Common myeloid progenitor, CD34-positive (primary cell): Measurements from ENCODE around the gene IFFO2.

Experiments used
- CTCF ChIA-PET: fragments of 350-600 bp; sonication (Branson Sonifier 250); formaldehyde crosslinking; loops from one replicate; lab custom pipeline; 2021; ENCODE audit warnings: antibody characterized with exemption; lab: Charles Lee
- POLR2A ChIA-PET: fragments of 350-600 bp; sonication (Branson Sonifier 250); formaldehyde crosslinking; loops from one replicate; lab custom pipeline; 2021; ENCODE audit warnings: antibody characterized with exemption; lab: Charles Lee
- DNase-seq, 3 donors: peaks; one replicate each; pipeline versions ENCODE4 v3.0.0 to v3.0.0-alpha.2; 2013
- H3K27ac ChIP-seq, 2 experiments: 1 replicate in 1 of 2; 2 replicates in 1 of 2; pipeline ENCODE4 v1.7.0; 2013; ENCODE audit warnings: inconsistent platforms in 2 of 2, low read length in 2 of 2, mild to moderate bottlenecking in 2 of 2, low read depth in 1 of 2, moderate library complexity in 1 of 2; ENCODE audit not compliant: severe bottlenecking in 2 of 2, insufficient read depth in 1 of 2, poor library complexity in 1 of 2
- H3K27me3 ChIP-seq, 5 experiments: replicated peaks in 2 of 5; 1 replicate in 3 of 5; 2 replicates in 2 of 5; pipeline versions ENCODE4 v1.6.1 to v1.7.0; 2013; ENCODE audit warnings: low read length in 4 of 5, mild to moderate bottlenecking in 2 of 5, moderate library complexity in 2 of 5, inconsistent platforms in 1 of 5; ENCODE audit not compliant: insufficient read depth in 5 of 5, control insufficient read depth in 4 of 5
- H3K36me3 ChIP-seq, 4 experiments: 1 replicate in 2 of 4; 2 replicates in 2 of 4; pipeline versions ENCODE4 v1.6.1 to v1.7.0; 2013; ENCODE audit warnings: low read length in 3 of 4, control low read depth in 1 of 4, mild to moderate bottlenecking in 1 of 4; ENCODE audit not compliant: control insufficient read depth in 4 of 4, insufficient read depth in 4 of 4
- H3K4me1 ChIP-seq, 4 experiments: 1 replicate in 3 of 4; 2 replicates in 1 of 4; pipeline versions ENCODE4 v1.6.1 to v1.7.1; 2013; ENCODE audit warnings: low read length in 3 of 4, mild to moderate bottlenecking in 3 of 4, control low read depth in 1 of 4, inconsistent platforms in 1 of 4, moderate library complexity in 1 of 4; ENCODE audit not compliant: control insufficient read depth in 4 of 4, insufficient read depth in 4 of 4; ENCODE audit errors: control extremely low read depth in 1 of 4
- H3K4me3 ChIP-seq, 7 experiments: 1 replicate in 4 of 7; 2 replicates in 3 of 7; pipeline versions ENCODE4 v1.5.1 to v1.7.0; 2013; ENCODE audit warnings: mild to moderate bottlenecking in 7 of 7, low read length in 6 of 7, moderate library complexity in 6 of 7, inconsistent platforms in 2 of 7, low read depth in 2 of 7, control low read depth in 1 of 7; ENCODE audit not compliant: insufficient read depth in 4 of 7, control insufficient read depth in 1 of 7; ENCODE audit errors: extremely low read depth in 1 of 7
- H3K9me3 ChIP-seq, 5 experiments: 1 replicate in 4 of 5; 2 replicates in 1 of 5; pipeline versions ENCODE4 v1.6.1 to v1.7.1; 2013; ENCODE audit warnings: low read length in 4 of 5, mild to moderate bottlenecking in 2 of 5, inconsistent platforms in 1 of 5, low read depth in 1 of 5, moderate library complexity in 1 of 5; ENCODE audit not compliant: control insufficient read depth in 4 of 5, insufficient read depth in 2 of 5; ENCODE audit errors: control extremely low read depth in 1 of 5
- WGBS: methylation state at CpG from one replicate; pipeline ENCODE4 v1.1.5; 2013; ENCODE audit not compliant: insufficient coverage; 5-methylcytosine and 5-hydroxymethylcytosine counted together

Gene IFFO2

GRCh38 chr1:18884419-18884717 is 72.1 kb downstream of the IFFO2 start:
- peaks cover 0 to 21% (median 10%) of the 10 kb centered on the region in 4 experiments for H3K36me3 ChIP-seq
- H3K9me3 ChIP-seq, result no peaks in the 10 kb centered on the region
- no peak overlapping the region for H3K4me3 ChIP-seq
- H3K27me3 ChIP-seq, result no peaks in the 10 kb centered on the region
- ChIA-PET POLR2A (interaction anchor here (0.7 to 1.3 kb wide), 3 partner anchors 16 to 29 kb away, joined by 3 to 4 read pairs (median 3); no protein-coding TSS in a partner anchor), CTCF (interaction anchor here (0.8 to 6.6 kb wide), 28 partner anchors 9 to 357 kb away, joined by 3 to 45 read pairs (median 5); no protein-coding TSS in a partner anchor)
- no peak for DNase-seq
- no peak overlapping the region for H3K27ac ChIP-seq
- no peaks in the 10 kb centered on the region for H3K4me1 ChIP-seq
- WGBS, result 86% methylated on average over 3 of the region's 4 CpGs

DNA sequence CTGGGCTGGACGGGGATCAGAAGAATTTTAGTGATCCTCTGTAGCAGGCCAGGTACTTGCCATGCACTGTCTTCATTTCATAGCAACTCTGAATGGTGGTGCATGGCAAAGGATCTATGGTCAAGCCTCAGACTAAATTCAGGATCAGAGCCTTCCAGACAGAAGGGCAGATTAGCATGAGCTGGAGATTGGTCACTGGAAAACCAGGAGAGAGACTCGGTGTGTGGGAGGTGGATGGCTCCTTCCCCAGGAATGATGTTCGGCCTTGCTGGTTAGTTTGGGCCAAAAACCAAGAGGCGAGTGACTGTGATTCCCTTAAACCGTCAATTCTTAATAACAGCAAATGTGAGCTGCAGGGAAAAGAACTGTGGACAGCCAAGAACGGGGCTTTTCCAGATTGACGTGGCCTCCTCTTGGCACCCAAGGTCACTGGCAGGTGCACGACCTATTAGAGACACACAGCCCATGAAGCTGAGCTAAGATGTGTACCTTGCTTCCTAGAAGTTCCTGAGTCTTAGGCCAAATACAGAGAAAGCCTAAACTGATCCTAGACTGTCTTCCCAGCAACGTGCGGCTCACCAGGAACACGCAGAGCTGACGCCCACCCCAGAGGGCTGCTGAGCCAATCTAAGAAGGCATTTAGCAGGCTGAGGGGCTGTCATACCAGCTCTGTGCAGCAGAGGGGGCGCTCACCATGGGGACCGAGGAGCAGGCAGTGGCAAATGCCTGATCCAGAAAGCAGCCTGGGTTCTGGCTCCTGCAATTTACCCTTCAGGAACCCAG is 72.6 kb downstream of the IFFO2 start:
- H3K4me1 ChIP-seq, result no peaks in the 10 kb centered on the region
- H3K27me3 ChIP-seq, result no peaks in the 10 kb centered on the region
- no peak overlapping the region for H3K4me3 ChIP-seq
- DNase-seq, result peak; percentile 63 to 78 (median 65)
- H3K27ac ChIP-seq, result no peak overlapping the region
- no peaks in the 10 kb centered on the region for H3K9me3 ChIP-seq
- peaks cover 0 to 21% (median 10%) of the 10 kb centered on the region in 4 experiments for H3K36me3 ChIP-seq
- CTCF ChIA-PET, result interaction anchor here (0.7 to 6.6 kb wide), 27 partner anchors 9 to 357 kb away, joined by 3 to 45 read pairs (median 5); no protein-coding TSS in a partner anchor
- 66% methylated on average over 14 of the region's 14 CpGs for WGBS
- POLR2A ChIA-PET, result interaction anchor here (0.7 to 1.3 kb wide), 3 partner anchors 16 to 29 kb away, joined by 3 to 4 read pairs (median 3); no protein-coding TSS in a partner anchor

- CTCF ChIA-PET, result interaction anchor here (1.0 to 6.6 kb wide), 10 partner anchors 10 to 213 kb away, joined by 3 to 45 read pairs (median 9); no protein-coding TSS in a partner anchor
- H3K27ac ChIP-seq, result no peak overlapping the region
Observed at GRCh38 chr1:18883079-18883478, 73.4 kb downstream of the IFFO2 start.

GRCh38 chr1:18882486-18882885 is 74.0 kb downstream of the IFFO2 start:
- Histone ChIP-seq H3K9me3 (no peaks in the 10 kb centered on the region), H3K27me3 (no peaks in the 10 kb centered on the region), H3K4me3 (no peak overlapping the region), H3K36me3 (peaks cover 0 to 21% (median 7%) of the 10 kb centered on the region in 4 experiments), H3K27ac (no peak overlapping the region), H3K4me1 (no peaks in the 10 kb centered on the region)
- ChIA-PET POLR2A (no interaction called here), CTCF (interaction anchor here (6.6 kb wide), 1 partner anchor 31 kb away, joined by 45 read pairs; no protein-coding TSS in a partner anchor)
- 99% methylated on average over 8 of the region's 8 CpGs for WGBS
- DNase-seq, result no peak

More at GRCh38 chr1:18883079-18883478, 73.4 kb downstream of the IFFO2 start:
- Histone ChIP-seq H3K36me3 (peaks cover 0 to 21% (median 8%) of the 10 kb centered on the region in 4 experiments), H3K9me3 (no peaks in the 10 kb centered on the region), H3K27me3 (no peaks in the 10 kb centered on the region), H3K4me1 (no peaks in the 10 kb centered on the region), H3K4me3 (no peak overlapping the region)
- POLR2A ChIA-PET, result no interaction called here
- DNase-seq, result no peak
- WGBS, result 97% methylated on average over 18 of the region's 23 CpGs

DNA sequence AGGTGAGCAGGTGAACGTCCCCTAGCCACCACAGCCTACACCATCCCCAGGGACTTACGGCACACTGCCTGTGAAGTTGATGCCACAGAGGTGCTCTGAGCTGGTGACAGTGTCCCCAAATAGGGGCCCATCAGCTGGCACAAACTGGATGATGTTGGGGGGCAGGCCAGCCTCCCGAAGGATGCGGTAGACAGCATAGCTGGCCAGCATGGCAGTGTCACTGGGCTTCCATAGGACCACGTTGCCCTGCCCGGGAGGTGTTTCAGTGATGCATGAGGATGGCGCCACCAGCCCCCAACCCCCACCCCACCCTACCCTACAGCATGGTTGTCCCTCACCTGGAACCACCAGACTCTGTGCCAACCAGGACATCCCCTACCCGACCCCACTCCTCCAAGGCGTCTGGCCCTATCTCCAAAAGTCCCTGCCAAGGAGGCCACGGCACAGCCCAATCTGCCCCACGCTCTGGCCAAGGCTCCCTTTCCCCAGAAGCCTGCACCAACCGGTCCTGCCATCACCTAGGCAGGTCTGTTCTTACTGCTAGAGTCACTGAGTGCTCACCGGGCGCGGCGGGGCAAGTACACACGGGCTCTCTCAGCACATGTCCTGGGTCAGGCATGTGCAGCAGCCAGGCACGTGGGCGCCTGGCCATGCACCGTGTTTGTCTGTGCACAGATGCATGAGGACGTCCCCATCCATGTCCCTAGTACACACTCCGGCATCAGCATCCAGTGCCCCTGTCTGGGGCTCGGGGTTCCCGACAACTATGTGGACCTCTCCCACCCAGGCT is 74.6 kb downstream of the IFFO2 start:
- ChIA-PET CTCF (interaction anchor here (1.3 to 6.6 kb wide), 2 partner anchors 11 to 31 kb away, joined by 4 to 45 read pairs; no protein-coding TSS in a partner anchor), POLR2A (no interaction called here)
- 97% methylated on average over 17 of the region's 24 CpGs for WGBS
- no peak for DNase-seq
- Histone ChIP-seq H3K27ac (no peak overlapping the region), H3K27me3 (no peaks in the 10 kb centered on the region), H3K36me3 (peaks cover 0 to 21% (median 7%) of the 10 kb centered on the region in 4 experiments), H3K4me1 (no peaks in the 10 kb centered on the region), H3K9me3 (no peaks in the 10 kb centered on the region), H3K4me3 (no peak overlapping the region)

GRCh38 chr1:18881164-18881563 is 75.3 kb downstream of the IFFO2 start:
- POLR2A ChIA-PET, result no interaction called here
- Histone ChIP-seq H3K4me3 (no peak overlapping the region), H3K36me3 (peaks cover 0 to 21% (median 6%) of the 10 kb centered on the region in 4 experiments), H3K9me3 (no peaks in the 10 kb centered on the region), H3K4me1 (no peaks in the 10 kb centered on the region), H3K27me3 (no peaks in the 10 kb centered on the region), H3K27ac (no peak overlapping the region)
- CTCF ChIA-PET, result interaction anchor here (1.3 to 6.6 kb wide), 2 partner anchors 12 to 32 kb away, joined by 4 to 45 read pairs; no protein-coding TSS in a partner anchor
- 100% methylated on average over 1 of the region's 2 CpGs for WGBS
- no peak for DNase-seq
